Large intestine (tissue), 3 donors: Measurements from ENCODE around the gene CFB. TPM values are rescaled to one million over a fixed set of nuclear protein-coding genes. Genes with fewer than 3 reads are reported as not detected.
"Not testable (repeated sequence)": the region's sequence is repeated elsewhere in the genome, so short reads cannot be mapped to it uniquely, and the experiment has no call there.

Experiments
- DNase-seq, 2 donors: peaks; one replicate each; pipeline versions ENCODE4 v3.0.0 to v3.0.0-alpha.2; 2013
- H3K27ac ChIP-seq: one replicate; pipeline ENCODE4 v1.5.1; 2013; ENCODE audit warnings: low read length
- H3K27me3 ChIP-seq: 2 replicates; pipeline ENCODE4 v1.6.1; 2013; ENCODE audit warnings: low read length; ENCODE audit not compliant: control insufficient read depth, insufficient read depth
- H3K36me3 ChIP-seq: 2 replicates; pipeline ENCODE4 v1.6.1; 2013; ENCODE audit warnings: low read length; ENCODE audit not compliant: control insufficient read depth, insufficient read depth
- H3K4me1 ChIP-seq: one replicate; pipeline ENCODE4 v1.6.1; 2013; ENCODE audit warnings: low read length; ENCODE audit not compliant: control insufficient read depth, insufficient read depth
- H3K4me3 ChIP-seq: one replicate; pipeline ENCODE4 v1.5.1; 2013; ENCODE audit warnings: low read length
- H3K9me3 ChIP-seq: one replicate; pipeline ENCODE4 v1.6.1; 2013; ENCODE audit warnings: mild to moderate bottlenecking, low read depth, low read length, moderate library complexity; ENCODE audit not compliant: control insufficient read depth
- WGBS: methylation state at CpG from one replicate; pipeline ENCODE4 v1.1.5; 2013; ENCODE audit warnings: low lambda C conversion rate; ENCODE audit not compliant: insufficient coverage; 5-methylcytosine and 5-hydroxymethylcytosine counted together
- polyA plus RNA-seq: library from polyadenylated mRNA; unstranded; fragments of 120-200 nt; gene quantifications from one replicate; pipeline ENCODE4 v1.2.1, GENCODE V29; 2013

Gene CFB
- polyA plus RNA-seq, 1 donor = 37.1 TPM

- Histone ChIP-seq H3K27ac (peak overlapping the region; percentile 94), H3K4me1 (peaks cover 17% of the 10 kb centered on the region), H3K27me3 (no peaks in the 10 kb centered on the region), H3K4me3 (peak overlapping the region; percentile 58), H3K36me3 (peaks cover 47% of the 10 kb centered on the region), H3K9me3 (no peaks in the 10 kb centered on the region)
- DNase-seq = no peak
- no CpG with 5 or more reads among the region's 18 CpGs for WGBS
Measured at GRCh38 chr6:31970604-31971271, 24.8 kb downstream of the CFB start.

- H3K27me3 ChIP-seq = no peaks in the 10 kb centered on the region
- no peak for DNase-seq
Measured at GRCh38 chr6:31971279-31971992, 25.5 kb downstream of the CFB start.

GRCh38 chr6:31971993-31972708 lies 26.3 kb downstream of the CFB start, which contains the start of gene DXO:
Gene DXO, minus strand, starts transcription at chr6:31972138. Its CDS starts 463 bp downstream, at chr6:31971675.
- H3K36me3 ChIP-seq = peaks cover 33% of the 10 kb centered on the region
- no peaks in the 10 kb centered on the region for H3K27me3 ChIP-seq
- peak within 1 kb of the TSS; percentile 58 for H3K4me3 ChIP-seq
- peaks cover 17% of the 10 kb centered on the region for H3K4me1 ChIP-seq
- H3K9me3 ChIP-seq = peaks cover 12% of the 10 kb centered on the region
- peak within 1 kb of the TSS; percentile 94 for H3K27ac ChIP-seq
- peak; percentile 98 to 100 for DNase-seq
- no CpG with 5 or more reads among the region's 62 CpGs for WGBS

More at GRCh38 chr6:31971279-31971992, 25.5 kb downstream of the CFB start:
- no CpG with 5 or more reads among the region's 29 CpGs for WGBS
- Histone ChIP-seq H3K4me3 (peak overlapping the region; percentile 58), H3K36me3 (peaks cover 40% of the 10 kb centered on the region), H3K4me1 (peaks cover 17% of the 10 kb centered on the region), H3K9me3 (peaks cover 4% of the 10 kb centered on the region), H3K27ac (peak overlapping the region; percentile 94)

- WGBS = no CpG with 5 or more reads among the region's 19 CpGs
- Histone ChIP-seq H3K36me3 (peaks cover 26% of the 10 kb centered on the region), H3K4me1 (peaks cover 17% of the 10 kb centered on the region), H3K9me3 (peaks cover 12% of the 10 kb centered on the region), H3K27me3 (no peaks in the 10 kb centered on the region), H3K4me3 (peak overlapping the region; percentile 58), H3K27ac (peak overlapping the region; percentile 94)
- peak in 1 of 2 donors; percentile 22 for DNase-seq
Measured at GRCh38 chr6:31972709-31973350, 26.9 kb downstream of the CFB start.

- not testable (repeated sequence) for H3K4me3 ChIP-seq, DNase-seq, H3K27ac ChIP-seq, H3K27me3 ChIP-seq
- H3K4me1 ChIP-seq = peaks cover 10% of the 10 kb centered on the region
- no CpG with 5 or more reads among the region's 30 CpGs for WGBS
- peaks cover 12% of the 10 kb centered on the region for H3K9me3 ChIP-seq
- peaks cover 15% of the 10 kb centered on the region for H3K36me3 ChIP-seq
Measured at GRCh38 chr6:31976065-31976464, 30.2 kb downstream of the CFB start.

- no peak for DNase-seq
- no CpG with 5 or more reads among the region's 12 CpGs for WGBS
- Histone ChIP-seq H3K9me3 (peaks cover 12% of the 10 kb centered on the region), H3K36me3 (peaks cover 15% of the 10 kb centered on the region), H3K4me1 (peaks cover 5% of the 10 kb centered on the region), H3K27me3 (no peaks in the 10 kb centered on the region), H3K4me3 (no peak overlapping the region), H3K27ac (no peak overlapping the region)
Measured at GRCh38 chr6:31977816-31978431, 32.0 kb downstream of the CFB start.

GRCh38 chr6:31978831-31979230 lies 32.9 kb downstream of the CFB start:
- Histone ChIP-seq H3K4me3 (no peak overlapping the region), H3K27me3 (no peaks in the 10 kb centered on the region), H3K9me3 (peaks cover 12% of the 10 kb centered on the region), H3K4me1 (no peaks in the 10 kb centered on the region), H3K36me3 (peaks cover 15% of the 10 kb centered on the region), H3K27ac (no peak overlapping the region)
- no peak for DNase-seq
- WGBS = 70% methylated on average over 2 of the region's 5 CpGs

- Histone ChIP-seq H3K27me3 (no peaks in the 10 kb centered on the region), H3K9me3 (peaks cover 12% of the 10 kb centered on the region), H3K4me3 (no peak overlapping the region), H3K36me3 (peaks cover 15% of the 10 kb centered on the region), H3K27ac (no peak overlapping the region), H3K4me1 (no peaks in the 10 kb centered on the region)
- no CpG with 5 or more reads among the region's 3 CpGs for WGBS
- no peak for DNase-seq
Measured at GRCh38 chr6:31979238-31979898, 33.5 kb downstream of the CFB start.

GRCh38 chr6:31980195-31980876 lies 34.4 kb downstream of the CFB start:
- peaks cover 12% of the 10 kb centered on the region for H3K9me3 ChIP-seq
- H3K4me3 ChIP-seq, H3K4me1 ChIP-seq, H3K27me3 ChIP-seq, DNase-seq, H3K27ac ChIP-seq: not testable (repeated sequence)
- WGBS = no CpG with 5 or more reads among the region's 13 CpGs
- H3K36me3 ChIP-seq = peaks cover 15% of the 10 kb centered on the region
